HG02981 (cell line): Measurements from ENCODE around the gene DNAJC15.
A peak's percentile ranks its signal among the peaks of the same experiment; 100 is the strongest.
"Not testable (repeated sequence)": the region's sequence is repeated elsewhere in the genome, so short reads cannot be mapped to it uniquely, and the experiment has no call there.

Source experiments
- ATAC-seq: cut with Tn5 transposase; IDR thresholded peaks from one replicate; pipeline ENCODE4 v1.9.1; 2021; ENCODE audit warnings: mild to moderate bottlenecking, moderate library complexity; ENCODE audit not compliant: unreplicated experiment

The DNAJC15 gene

GRCh38 chr13:43023289-43023963 is at the start of gene DNAJC15:
TSS of gene DNAJC15 (plus strand) at chr13:43023586. CDS start at chr13:43023627, 41 bp downstream.
- ATAC-seq, result peak; percentile 84

GRCh38 chr13:42976066-42976465 is 47.3 kb upstream of the DNAJC15 start:
- ATAC-seq, result no peak

- ATAC-seq, result no peak
These were observed 46.1 kb upstream of the DNAJC15 start for GRCh38 chr13:42977219-42977659.

GRCh38 chr13:42981317-42981716 is 42.1 kb upstream of the DNAJC15 start:
- ATAC-seq, result no peak

GRCh38 chr13:42981853-42982252 is 41.5 kb upstream of the DNAJC15 start:
- ATAC-seq, result no peak

- no peak for ATAC-seq
These were observed 39.4 kb upstream of the DNAJC15 start for GRCh38 chr13:42984026-42984425.

- ATAC-seq, result peak; percentile 45
These were observed 38.7 kb upstream of the DNAJC15 start for GRCh38 chr13:42984691-42985090.

GRCh38 chr13:42985312-42986175 is 37.8 kb upstream of the DNAJC15 start:
- no peak for ATAC-seq

GRCh38 chr13:42986176-42986574 is 37.2 kb upstream of the DNAJC15 start:
- ATAC-seq, result no peak

- ATAC-seq, result no peak
These were observed 32.8 kb upstream of the DNAJC15 start for GRCh38 chr13:42990291-42991232.

GRCh38 chr13:42991233-42991897 is 32.0 kb upstream of the DNAJC15 start:
- not testable (repeated sequence) for ATAC-seq

- ATAC-seq, result peak; percentile 56
These were observed 31.3 kb upstream of the DNAJC15 start, which contains the start of gene EPSTI1 for GRCh38 chr13:42991898-42992763. TSS of gene EPSTI1 (minus strand) at chr13:42992241. CDS start at chr13:42992165, 76 bp downstream.

GRCh38 chr13:42992764-42993122 is 30.6 kb upstream of the DNAJC15 start:
- ATAC-seq, result no peak

- ATAC-seq, result no peak
These were observed 28.5 kb upstream of the DNAJC15 start for GRCh38 chr13:42994878-42995277.

GRCh38 chr13:42996584-42996983 is 26.8 kb upstream of the DNAJC15 start:
- no peak for ATAC-seq

GRCh38 chr13:42997381-42997780 is 26.0 kb upstream of the DNAJC15 start:
- ATAC-seq, result no peak

- ATAC-seq, result no peak
These were observed 23.9 kb upstream of the DNAJC15 start for GRCh38 chr13:42999491-42999890.

GRCh38 chr13:43000676-43001075 is 22.7 kb upstream of the DNAJC15 start:
- ATAC-seq, result no peak

- no peak for ATAC-seq
These were observed 21.4 kb upstream of the DNAJC15 start for GRCh38 chr13:43002021-43002420.
